HEK293 (cell line): ENCODE measurements around the gene GABPB1.

Experiments
- CTCF ChIA-PET: fragments of 350-600 bp; formaldehyde crosslinking; extraction: SDS; loops from one replicate; lab custom pipeline; 2021; ENCODE audit warnings: antibody characterized with exemption; lab: Yijun Ruan, JAX
- POLR2A ChIA-PET: fragments of 300-600 bp; formaldehyde crosslinking; extraction: SDS; loops from one replicate; lab custom pipeline; 2020; ENCODE audit warnings: antibody characterized with exemption, inconsistent platforms; lab: Yijun Ruan, JAX
- H3K27ac ChIP-seq: fragments of 200-500 bp; sonication (Bioruptor generic); 2 replicates; pipeline ENCODE4 v1.5.1; 2014; ENCODE audit warnings: low read depth, low read length, control low read depth, inconsistent platforms; ENCODE audit errors: extremely low read depth
- H3K36me3 ChIP-seq, 2 experiments: fragments of 200-500 bp in 1 of 2; sonication (Bioruptor generic) in 1 of 2; 1 replicate in 1 of 2; 2 replicates in 1 of 2; pipeline ENCODE4 v1.5.1; 2014 to 2017; ENCODE audit warnings: inconsistent platforms in 2 of 2, low read length in 2 of 2; ENCODE audit not compliant: control insufficient read depth in 2 of 2, insufficient read depth in 1 of 2
- H3K4me1 ChIP-seq: fragments of 200-500 bp; sonication (Bioruptor generic); 2 replicates; pipeline ENCODE4 v1.5.1; 2014; ENCODE audit warnings: mild to moderate bottlenecking, low read length, inconsistent platforms; ENCODE audit not compliant: control insufficient read depth, insufficient read depth
- H3K4me3 ChIP-seq: 2 replicates; pipeline ENCODE4 v1.5.1; 2011; ENCODE audit warnings: low read depth, mild to moderate bottlenecking, control low read depth, low read length, moderate library complexity
- H3K9me3 ChIP-seq: fragments of 200-500 bp; sonication (Bioruptor generic); 2 replicates; pipeline ENCODE4 v1.5.1; 2014; ENCODE audit warnings: low read depth, low read length, inconsistent platforms; ENCODE audit not compliant: control insufficient read depth, insufficient read depth
- HIC1 ChIP-seq: fragments of 450-650 bp; formaldehyde crosslinking; IDR thresholded peaks from 2 replicates; pipeline ENCODE4 v1.5.1; 2016; ENCODE audit warnings: missing biosample characterization, missing genetic modification characterization
- KLF7 ChIP-seq: fragments of 450-650 bp; formaldehyde crosslinking; IDR thresholded peaks from 2 replicates; pipeline ENCODE4 v1.5.1; 2016; ENCODE audit warnings: missing biosample characterization, missing genetic modification characterization, borderline replicate concordance
- KLF8 ChIP-seq: fragments of 450-650 bp; formaldehyde crosslinking; IDR thresholded peaks from 2 replicates; pipeline ENCODE4 v1.5.1; 2016; ENCODE audit warnings: missing biosample characterization, missing genetic modification characterization
- KLF9 ChIP-seq: fragments of 450-650 bp; formaldehyde crosslinking; IDR thresholded peaks from 2 replicates; pipeline ENCODE4 v1.5.1; 2016; ENCODE audit warnings: missing biosample characterization, missing genetic modification characterization, low read depth
- REST ChIP-seq: fragments of 450-650 bp; formaldehyde crosslinking; IDR thresholded peaks from 2 replicates; pipeline ENCODE4 v1.5.1; 2016; ENCODE audit warnings: missing biosample characterization, missing genetic modification characterization
- ZBTB8A ChIP-seq: fragments of 450-650 bp; formaldehyde crosslinking; IDR thresholded peaks from 2 replicates; pipeline ENCODE4 v1.5.1; 2016; ENCODE audit warnings: missing biosample characterization, missing genetic modification characterization
- ZNF157 ChIP-seq: fragments of 450-650 bp; formaldehyde crosslinking; IDR thresholded peaks from 2 replicates; pipeline ENCODE4 v1.5.1; 2016; ENCODE audit warnings: missing biosample characterization, missing genetic modification characterization
- ZNF211 ChIP-seq: fragments of 450-650 bp; formaldehyde crosslinking; IDR thresholded peaks from 2 replicates; pipeline ENCODE4 v1.5.1; 2016; ENCODE audit warnings: low read depth, missing biosample characterization, missing genetic modification characterization
- ZNF302 ChIP-seq: fragments of 450-650 bp; formaldehyde crosslinking; IDR thresholded peaks from 2 replicates; pipeline ENCODE4 v1.5.1; 2016; ENCODE audit warnings: missing biosample characterization, missing genetic modification characterization, low read depth
- ZNF621 ChIP-seq: fragments of 450-650 bp; formaldehyde crosslinking; IDR thresholded peaks from 2 replicates; pipeline ENCODE4 v1.5.1; 2017; ENCODE audit warnings: missing biosample characterization, missing genetic modification characterization
- ZNF76 ChIP-seq: fragments of 450-650 bp; formaldehyde crosslinking; IDR thresholded peaks from 2 replicates; pipeline ENCODE4; 2016; ENCODE audit warnings: low read depth, missing biosample characterization, missing genetic modification characterization, borderline replicate concordance
- ZNF777 ChIP-seq: fragments of 450-650 bp; formaldehyde crosslinking; IDR thresholded peaks from 2 replicates; pipeline ENCODE4 v1.5.1; 2017; ENCODE audit warnings: missing biosample characterization, missing genetic modification characterization, borderline replicate concordance
- ZSCAN5A ChIP-seq: fragments of 450-650 bp; formaldehyde crosslinking; IDR thresholded peaks from 2 replicates; pipeline ENCODE4 v1.5.1; 2016; ENCODE audit warnings: missing biosample characterization, missing genetic modification characterization
- TF ChIP-seq, protein P1 (sequence below): fragments of 450-650 bp; formaldehyde crosslinking; IDR thresholded peaks from 2 replicates; pipeline ENCODE4; 2016; ENCODE audit warnings: missing biosample characterization, missing genetic modification characterization
- TF ChIP-seq, protein P2 (sequence below): fragments of 450-650 bp; formaldehyde crosslinking; IDR thresholded peaks from 2 replicates; pipeline ENCODE4 v1.5.1; 2016; ENCODE audit warnings: missing biosample characterization, missing genetic modification characterization
- TF ChIP-seq, protein P3 (sequence below): fragments of 450-650 bp; formaldehyde crosslinking; IDR thresholded peaks from 2 replicates; pipeline ENCODE4 v1.5.1; 2016; ENCODE audit warnings: missing biosample characterization, missing genetic modification characterization
- TF ChIP-seq, protein P4 (sequence below): fragments of 450-650 bp; formaldehyde crosslinking; IDR thresholded peaks from 2 replicates; pipeline ENCODE4 v1.5.1; 2016; ENCODE audit warnings: missing biosample characterization, missing genetic modification characterization

The GABPB1 gene

DNA sequence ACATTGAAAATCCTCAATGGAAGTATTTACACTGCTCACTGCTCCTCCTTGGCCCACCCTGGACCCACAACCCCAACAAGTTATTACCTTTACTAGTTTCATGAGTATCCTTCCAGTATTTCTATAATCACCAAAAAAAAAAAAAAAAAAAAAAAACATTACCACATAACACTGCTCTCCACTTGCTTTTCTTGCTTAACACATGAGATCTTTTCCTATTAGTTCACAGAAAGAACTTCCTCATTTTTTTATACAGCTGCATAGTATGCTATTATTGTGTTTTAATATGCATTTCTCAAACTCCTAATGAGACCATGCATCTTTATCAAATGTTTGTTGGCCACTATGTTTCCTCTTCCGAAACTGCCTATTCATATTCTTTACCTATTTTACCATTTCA, 14.6 kb downstream of the GABPB1 start (continued):
- no peak for TF ChIP-seq REST (tag by site-specific recombination)
- TF ChIP-seq, protein P1, sequence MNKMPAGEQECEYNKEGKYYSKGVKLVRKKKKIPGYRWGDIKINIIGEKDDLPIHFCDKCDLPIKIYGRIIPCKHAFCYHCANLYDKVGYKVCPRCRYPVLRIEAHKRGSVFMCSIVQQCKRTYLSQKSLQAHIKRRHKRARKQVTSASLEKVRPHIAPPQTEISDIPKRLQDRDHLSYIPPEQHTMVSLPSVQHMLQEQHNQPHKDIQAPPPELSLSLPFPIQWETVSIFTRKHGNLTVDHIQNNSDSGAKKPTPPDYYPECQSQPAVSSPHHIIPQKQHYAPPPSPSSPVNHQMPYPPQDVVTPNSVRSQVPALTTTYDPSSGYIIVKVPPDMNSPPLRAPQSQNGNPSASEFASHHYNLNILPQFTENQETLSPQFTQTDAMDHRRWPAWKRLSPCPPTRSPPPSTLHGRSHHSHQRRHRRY, result no peak
- TF ChIP-seq ZBTB8A, result no peak
- TF ChIP-seq ZSCAN5A (tag by site-specific recombination), result no peak
- no peak for TF ChIP-seq ZNF621 (tag by site-specific recombination)
- TF ChIP-seq ZNF777 (tag by site-specific recombination), result no peak
- TF ChIP-seq KLF7 (tag by site-specific recombination), result no peak
- TF ChIP-seq, protein P2, sequence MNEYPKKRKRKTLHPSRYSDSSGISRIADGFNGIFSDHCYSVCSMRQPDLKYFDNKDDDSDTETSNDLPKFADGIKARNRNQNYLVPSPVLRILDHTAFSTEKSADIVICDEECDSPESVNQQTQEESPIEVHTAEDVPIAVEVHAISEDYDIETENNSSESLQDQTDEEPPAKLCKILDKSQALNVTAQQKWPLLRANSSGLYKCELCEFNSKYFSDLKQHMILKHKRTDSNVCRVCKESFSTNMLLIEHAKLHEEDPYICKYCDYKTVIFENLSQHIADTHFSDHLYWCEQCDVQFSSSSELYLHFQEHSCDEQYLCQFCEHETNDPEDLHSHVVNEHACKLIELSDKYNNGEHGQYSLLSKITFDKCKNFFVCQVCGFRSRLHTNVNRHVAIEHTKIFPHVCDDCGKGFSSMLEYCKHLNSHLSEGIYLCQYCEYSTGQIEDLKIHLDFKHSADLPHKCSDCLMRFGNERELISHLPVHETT, result no peak
- TF ChIP-seq KLF9 (tag by site-specific recombination), result no peak
- no peak for TF ChIP-seq ZNF211

DNA sequence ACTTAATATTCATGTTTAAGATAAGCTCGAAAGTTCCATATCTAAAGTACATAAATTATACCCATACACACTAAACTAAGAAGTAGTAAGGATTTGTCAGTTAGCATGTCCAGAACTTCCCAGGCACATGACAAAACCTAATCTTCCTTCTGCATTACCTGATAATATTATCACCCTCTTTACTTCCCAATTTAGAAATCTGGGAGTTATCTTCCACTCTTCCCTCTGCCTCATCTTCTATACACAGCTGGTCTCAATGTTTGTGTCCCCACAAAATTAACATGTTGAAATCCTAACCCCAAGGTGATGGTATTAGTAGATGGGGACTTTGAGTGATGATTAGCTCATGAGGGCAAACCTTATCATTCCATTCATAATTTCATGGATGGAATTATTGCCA, 15.3 kb downstream of the GABPB1 start:
- Histone ChIP-seq H3K4me3 (no peak overlapping the region), H3K36me3 (no peaks in the 10 kb centered on the region; a peak in 1 of 3 replicates), H3K27ac (no peak overlapping the region), H3K9me3 (no peaks in the 10 kb centered on the region), H3K4me1 (no peaks in the 10 kb centered on the region)
- POLR2A ChIA-PET, result no interaction called here
- TF ChIP-seq, protein P3, sequence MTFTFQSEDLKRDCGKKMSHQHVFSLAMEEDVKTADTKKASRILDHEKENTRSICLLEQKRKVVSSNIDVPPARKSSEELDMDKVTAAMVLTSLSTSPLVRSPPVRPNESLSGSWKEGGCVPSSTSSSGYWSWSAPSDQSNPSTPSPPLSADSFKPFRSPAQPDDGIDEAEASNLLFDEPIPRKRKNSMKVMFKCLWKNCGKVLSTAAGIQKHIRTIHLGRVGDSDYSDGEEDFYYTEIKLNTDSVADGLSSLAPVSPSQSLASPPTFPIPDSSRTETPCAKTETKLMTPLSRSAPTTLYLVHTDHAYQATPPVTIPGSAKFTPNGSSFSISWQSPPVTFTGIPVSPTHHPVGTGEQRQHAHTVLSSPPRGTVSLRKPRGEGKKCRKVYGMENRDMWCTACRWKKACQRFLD (tag by site-specific recombination), result no peak
- TF ChIP-seq, protein P4, sequence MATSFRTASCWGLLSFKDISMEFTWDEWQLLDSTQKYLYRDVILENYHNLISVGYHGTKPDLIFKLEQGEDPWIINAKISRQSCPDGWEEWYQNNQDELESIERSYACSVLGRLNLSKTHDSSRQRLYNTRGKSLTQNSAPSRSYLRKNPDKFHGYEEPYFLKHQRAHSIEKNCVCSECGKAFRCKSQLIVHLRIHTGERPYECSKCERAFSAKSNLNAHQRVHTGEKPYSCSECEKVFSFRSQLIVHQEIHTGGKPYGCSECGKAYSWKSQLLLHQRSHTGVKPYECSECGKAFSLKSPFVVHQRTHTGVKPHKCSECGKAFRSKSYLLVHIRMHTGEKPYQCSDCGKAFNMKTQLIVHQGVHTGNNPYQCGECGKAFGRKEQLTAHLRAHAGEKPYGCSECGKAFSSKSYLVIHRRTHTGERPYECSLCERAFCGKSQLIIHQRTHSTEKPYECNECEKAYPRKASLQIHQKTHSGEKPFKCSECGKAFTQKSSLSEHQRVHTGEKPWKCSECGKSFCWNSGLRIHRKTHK (tag by site-specific recombination), result no peak
- TF ChIP-seq HIC1 (tag by site-specific recombination) (no peak), ZNF302 (no peak), ZNF157 (tag by site-specific recombination) (no peak), KLF8 (tag by site-specific recombination) (no peak), ZNF76 (tag by site-specific recombination) (no peak)
- CTCF ChIA-PET, result no interaction called here
